Measurements from ENCODE around the gene RNF217.
"Not testable (repeated sequence)": the region's sequence is repeated elsewhere in the genome, so short reads cannot be mapped to it uniquely, and the experiment has no call there.

RNF217 gene

DNA sequence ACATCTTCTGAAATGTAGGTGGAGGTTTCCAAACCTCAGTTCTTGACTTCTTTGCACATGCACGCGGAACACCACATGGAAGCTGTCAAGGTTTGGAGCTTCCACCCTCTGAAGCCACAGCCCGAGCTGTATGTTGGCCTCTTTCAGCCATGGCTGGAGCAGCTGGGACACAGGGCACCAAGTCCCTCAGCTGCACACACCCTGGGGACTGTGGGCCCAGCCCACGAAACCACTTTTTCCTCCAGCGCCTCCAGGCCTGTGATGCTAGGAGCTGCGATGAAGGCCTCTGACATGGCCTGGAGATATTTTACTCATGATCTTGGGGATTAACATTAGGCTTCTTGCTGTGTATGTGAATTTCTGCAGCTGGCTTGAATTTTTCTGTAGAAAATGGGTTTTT is 68.7 kb downstream of the RNF217 start:
- Histone ChIP-seq H3K9me3 (ENCODE audit: control insufficient read depth, low read length) (no peaks in the 10 kb centered on the region), H3K36me3 (ENCODE audit: control insufficient read depth, insufficient read depth, low read length) (no peaks in the 10 kb centered on the region), H3K4me1 (ENCODE audit: control insufficient read depth, insufficient read depth, low read length) (no peaks in the 10 kb centered on the region), H3K4me3 (ENCODE audit: insufficient read depth, low read depth, low read length) (no peak overlapping the region), H3K27me3 (ENCODE audit: control insufficient read depth, insufficient read depth, low read length, poor library complexity, severe bottlenecking) (no peaks in the 10 kb centered on the region), H3K27ac (ENCODE audit: insufficient read depth, low read depth, low read length, poor library complexity, severe bottlenecking) (no peak overlapping the region)
- WGBS, 2 experiments: 72% methylated on average over 6 of the region's 6 CpGs

DNA sequence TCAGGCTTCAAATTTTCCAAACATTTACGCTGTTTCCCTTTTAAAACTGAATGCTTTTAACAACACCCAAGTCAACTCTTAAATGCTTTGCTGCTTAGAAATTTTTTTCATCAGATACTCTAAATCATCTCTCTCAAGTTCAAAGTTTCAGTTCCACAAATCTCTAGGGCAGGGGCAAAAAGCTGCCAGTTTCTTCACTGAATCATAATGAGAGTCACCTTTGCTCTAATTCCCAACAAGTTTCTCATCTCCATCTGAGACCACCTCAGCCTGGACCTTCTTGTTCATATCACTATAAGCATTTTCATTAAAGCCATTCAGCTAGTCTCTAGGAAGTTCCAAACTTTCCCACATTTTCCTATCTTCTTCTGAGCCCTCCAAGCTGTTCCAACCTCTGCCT is 69.1 kb downstream of the RNF217 start:
- WGBS, 2 experiments: 82 to 96% methylated on average over 1 of the region's 1 CpG
- Histone ChIP-seq H3K27me3 (ENCODE audit: control insufficient read depth, insufficient read depth, low read length, poor library complexity, severe bottlenecking) (no peaks in the 10 kb centered on the region), H3K4me1 (ENCODE audit: control insufficient read depth, insufficient read depth, low read length) (no peaks in the 10 kb centered on the region), H3K27ac (ENCODE audit: insufficient read depth, low read depth, low read length, poor library complexity, severe bottlenecking) (no peak overlapping the region), H3K36me3 (ENCODE audit: control insufficient read depth, insufficient read depth, low read length) (no peaks in the 10 kb centered on the region), H3K4me3 (ENCODE audit: insufficient read depth, low read depth, low read length) (no peak overlapping the region), H3K9me3 (ENCODE audit: control insufficient read depth, low read length) (no peaks in the 10 kb centered on the region)

- not testable (repeated sequence) for H3K27me3 ChIP-seq (ENCODE audit: control insufficient read depth, insufficient read depth, low read length, poor library complexity, severe bottlenecking); H3K9me3 ChIP-seq (ENCODE audit: control insufficient read depth, low read length); H3K4me3 ChIP-seq (ENCODE audit: insufficient read depth, low read depth, low read length); H3K36me3 ChIP-seq (ENCODE audit: control insufficient read depth, insufficient read depth, low read length); H3K4me1 ChIP-seq (ENCODE audit: control insufficient read depth, insufficient read depth, low read length); H3K27ac ChIP-seq (ENCODE audit: insufficient read depth, low read depth, low read length, poor library complexity, severe bottlenecking)
These were observed 72.7 kb downstream of the RNF217 start for GRCh38 chr6:125034929-125035328.

GRCh38 chr6:125036486-125036885 is 74.2 kb downstream of the RNF217 start:
- H3K36me3 ChIP-seq (ENCODE audit: control insufficient read depth, insufficient read depth, low read length); H3K9me3 ChIP-seq (ENCODE audit: control insufficient read depth, low read length); H3K27me3 ChIP-seq (ENCODE audit: control insufficient read depth, insufficient read depth, low read length, poor library complexity, severe bottlenecking); H3K27ac ChIP-seq (ENCODE audit: insufficient read depth, low read depth, low read length, poor library complexity, severe bottlenecking); H3K4me3 ChIP-seq (ENCODE audit: insufficient read depth, low read depth, low read length); H3K4me1 ChIP-seq (ENCODE audit: control insufficient read depth, insufficient read depth, low read length): not testable (repeated sequence)
- 92 to 93% methylated on average over 3 of the region's 4 CpGs for WGBS, 2 experiments

DNA sequence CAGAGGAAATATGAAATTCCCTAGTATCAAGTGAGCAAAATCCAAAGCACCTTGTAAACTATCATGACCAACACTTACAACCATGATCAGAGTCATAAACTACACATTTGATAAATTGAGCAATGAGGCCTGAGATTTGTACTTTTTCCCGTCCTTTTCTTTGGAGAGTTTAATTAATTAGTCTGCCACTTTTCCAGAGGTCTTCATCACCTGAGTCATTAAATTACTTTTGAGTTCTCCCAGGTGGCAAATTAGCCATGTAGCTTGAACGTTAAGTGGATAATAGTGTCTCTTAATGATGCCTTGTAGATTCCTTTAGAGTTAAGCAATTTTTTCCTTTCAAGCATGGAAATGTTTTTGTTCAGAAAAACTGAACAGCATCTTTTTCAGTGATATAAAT is 75.6 kb downstream of the RNF217 start:
- Histone ChIP-seq H3K4me3 (ENCODE audit: insufficient read depth, low read depth, low read length) (no peak overlapping the region), H3K9me3 (ENCODE audit: control insufficient read depth, low read length) (no peaks in the 10 kb centered on the region), H3K27me3 (ENCODE audit: control insufficient read depth, insufficient read depth, low read length, poor library complexity, severe bottlenecking) (no peaks in the 10 kb centered on the region), H3K36me3 (ENCODE audit: control insufficient read depth, insufficient read depth, low read length) (no peaks in the 10 kb centered on the region), H3K4me1 (ENCODE audit: control insufficient read depth, insufficient read depth, low read length) (no peaks in the 10 kb centered on the region), H3K27ac (ENCODE audit: insufficient read depth, low read depth, low read length, poor library complexity, severe bottlenecking) (no peak overlapping the region)
- 90 to 95% methylated on average over 1 to 2 of the region's 2 CpGs for WGBS, 2 experiments

DNA sequence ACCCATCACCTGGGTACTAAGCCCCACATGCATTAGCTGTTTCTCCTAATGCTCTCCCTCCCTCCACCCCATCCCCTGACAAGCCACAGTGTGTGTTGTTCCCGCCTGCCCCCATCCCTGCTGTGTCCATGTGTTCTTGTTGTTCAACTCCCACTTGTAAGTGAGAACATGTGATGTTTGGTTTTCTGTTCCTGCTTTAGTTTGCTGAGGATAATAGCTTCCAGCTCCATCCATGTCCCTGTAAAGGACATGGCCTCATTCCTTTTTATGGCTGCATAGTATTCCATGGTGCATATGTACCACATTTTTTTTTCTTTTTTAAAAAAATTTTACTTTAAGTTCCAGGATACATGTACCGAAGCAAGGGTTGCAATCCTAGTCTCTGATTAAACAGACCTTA is 76.7 kb downstream of the RNF217 start:
- 83 to 85% methylated on average over 1 to 2 of the region's 2 CpGs for WGBS, 2 experiments
- H3K4me1 ChIP-seq (ENCODE audit: control insufficient read depth, insufficient read depth, low read length): no peaks in the 10 kb centered on the region
- H3K4me3 ChIP-seq (ENCODE audit: insufficient read depth, low read depth, low read length): no peak overlapping the region
- H3K9me3 ChIP-seq (ENCODE audit: control insufficient read depth, low read length): no peaks in the 10 kb centered on the region
- H3K27ac ChIP-seq (ENCODE audit: insufficient read depth, low read depth, low read length, poor library complexity, severe bottlenecking): no peak overlapping the region
- no peaks in the 10 kb centered on the region for H3K27me3 ChIP-seq (ENCODE audit: control insufficient read depth, insufficient read depth, low read length, poor library complexity, severe bottlenecking)
- H3K36me3 ChIP-seq (ENCODE audit: control insufficient read depth, insufficient read depth, low read length): no peaks in the 10 kb centered on the region

DNA sequence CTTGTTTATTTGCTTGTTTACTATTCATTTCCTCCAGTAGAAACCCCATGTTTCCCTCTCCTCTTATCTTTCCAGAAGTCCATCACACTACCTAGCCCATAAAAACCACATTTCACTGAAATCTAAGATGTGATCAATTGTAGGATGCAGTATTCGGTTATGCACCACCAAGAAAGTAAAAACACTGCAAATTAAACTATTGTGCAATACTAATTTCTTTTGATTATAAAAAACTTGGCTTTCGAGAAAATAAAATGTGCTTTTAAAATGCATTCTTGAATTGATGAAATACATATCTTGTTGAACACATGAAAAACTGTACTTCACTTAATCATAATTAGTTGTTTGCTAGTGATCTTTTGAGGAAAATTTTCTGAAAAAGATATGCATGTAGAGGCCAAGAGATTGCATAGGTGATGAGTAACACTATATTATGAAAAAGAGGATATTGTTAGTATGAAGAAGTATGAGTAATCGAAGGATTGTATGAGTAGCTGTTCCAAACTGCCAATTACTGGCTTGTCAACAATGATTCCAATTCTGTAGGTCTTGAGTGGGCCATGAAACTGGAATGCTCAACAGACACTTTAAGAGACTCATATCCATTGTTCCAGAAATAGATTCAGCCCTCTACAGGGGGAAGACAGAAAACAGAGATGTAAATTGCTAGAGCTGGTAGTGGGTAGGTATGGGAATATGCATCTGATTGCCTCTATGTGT is 79.7 kb downstream of the RNF217 start:
- H3K36me3 ChIP-seq (ENCODE audit: control insufficient read depth, insufficient read depth, low read length): no peaks in the 10 kb centered on the region
- 94 to 97% methylated on average over 1 to 2 of the region's 3 CpGs for WGBS, 2 experiments
- H3K27ac ChIP-seq (ENCODE audit: insufficient read depth, low read depth, low read length, poor library complexity, severe bottlenecking): no peak overlapping the region
- H3K9me3 ChIP-seq (ENCODE audit: control insufficient read depth, low read length): no peaks in the 10 kb centered on the region
- no peak overlapping the region for H3K4me3 ChIP-seq (ENCODE audit: insufficient read depth, low read depth, low read length)
- H3K27me3 ChIP-seq (ENCODE audit: control insufficient read depth, insufficient read depth, low read length, poor library complexity, severe bottlenecking): no peaks in the 10 kb centered on the region
- no peaks in the 10 kb centered on the region for H3K4me1 ChIP-seq (ENCODE audit: control insufficient read depth, insufficient read depth, low read length)

GRCh38 chr6:125044066-125044465 is 81.8 kb downstream of the RNF217 start:
- no peak overlapping the region for H3K27ac ChIP-seq (ENCODE audit: insufficient read depth, low read depth, low read length, poor library complexity, severe bottlenecking)
- no peaks in the 10 kb centered on the region for H3K27me3 ChIP-seq (ENCODE audit: control insufficient read depth, insufficient read depth, low read length, poor library complexity, severe bottlenecking)
- no peaks in the 10 kb centered on the region for H3K4me1 ChIP-seq (ENCODE audit: control insufficient read depth, insufficient read depth, low read length)
- no peaks in the 10 kb centered on the region for H3K36me3 ChIP-seq (ENCODE audit: control insufficient read depth, insufficient read depth, low read length)
- no peak overlapping the region for H3K4me3 ChIP-seq (ENCODE audit: insufficient read depth, low read depth, low read length)
- WGBS, 2 experiments: 100% methylated on average over 1 of the region's 3 CpGs; no CpG with 5 or more reads in 1 of the 2 experiments
- H3K9me3 ChIP-seq (ENCODE audit: control insufficient read depth, low read length): no peaks in the 10 kb centered on the region

- Histone ChIP-seq H3K36me3 (ENCODE audit: control insufficient read depth, insufficient read depth, low read length) (no peaks in the 10 kb centered on the region), H3K4me3 (ENCODE audit: insufficient read depth, low read depth, low read length) (no peak overlapping the region), H3K9me3 (ENCODE audit: control insufficient read depth, low read length) (no peaks in the 10 kb centered on the region), H3K27ac (ENCODE audit: insufficient read depth, low read depth, low read length, poor library complexity, severe bottlenecking) (no peak overlapping the region), H3K27me3 (ENCODE audit: control insufficient read depth, insufficient read depth, low read length, poor library complexity, severe bottlenecking) (no peaks in the 10 kb centered on the region), H3K4me1 (ENCODE audit: control insufficient read depth, insufficient read depth, low read length) (no peaks in the 10 kb centered on the region)
- WGBS, 2 experiments: 80 to 96% methylated on average over 1 to 2 of the region's 2 CpGs
These were observed 82.4 kb downstream of the RNF217 start for GRCh38 chr6:125044667-125045066.

- WGBS, 2 experiments: 88 to 91% methylated on average over 6 of the region's 7 CpGs
- no peaks in the 10 kb centered on the region for H3K27me3 ChIP-seq (ENCODE audit: control insufficient read depth, insufficient read depth, low read length, poor library complexity, severe bottlenecking)
- H3K9me3 ChIP-seq (ENCODE audit: control insufficient read depth, low read length): no peaks in the 10 kb centered on the region
- H3K36me3 ChIP-seq (ENCODE audit: control insufficient read depth, insufficient read depth, low read length): no peaks in the 10 kb centered on the region
- H3K4me1 ChIP-seq (ENCODE audit: control insufficient read depth, insufficient read depth, low read length): no peaks in the 10 kb centered on the region
- H3K4me3 ChIP-seq (ENCODE audit: insufficient read depth, low read depth, low read length): no peak overlapping the region
- H3K27ac ChIP-seq (ENCODE audit: insufficient read depth, low read depth, low read length, poor library complexity, severe bottlenecking): no peak overlapping the region
These were observed 84.1 kb downstream of the RNF217 start for GRCh38 chr6:125046107-125046925.

All from ectodermal cell (in vitro differentiated cells).